OCI-LY1 (cell line): ENCODE data around the gene UBE4B.

ENCODE experiments used
- CTCF ChIP-seq: fragments of 200-600 bp; sonication (generic), shearing (Covaris generic); IDR thresholded peaks from 2 replicates; pipeline ENCODE4 v1.5.1; 2017; ENCODE audit warnings: mild to moderate bottlenecking, antibody characterized with exemption, low read length, moderate library complexity, mixed read lengths
- EZH2 ChIP-seq: fragments of 200-600 bp; sonication (generic), shearing (Covaris generic); IDR thresholded peaks from 2 replicates; pipeline ENCODE4 v1.8.0; 2017; ENCODE audit warnings: borderline replicate concordance, mixed run types, mild to moderate bottlenecking, antibody characterized with exemption, low read length, moderate library complexity, mixed read lengths

GRCh38 chr1:10228528-10228927 is 195.8 kb downstream of the UBE4B start:
- TF ChIP-seq CTCF (no peak), EZH2 (no peak)
